ENCODE results near the gene CHD1.

Gene CHD1

DNA sequence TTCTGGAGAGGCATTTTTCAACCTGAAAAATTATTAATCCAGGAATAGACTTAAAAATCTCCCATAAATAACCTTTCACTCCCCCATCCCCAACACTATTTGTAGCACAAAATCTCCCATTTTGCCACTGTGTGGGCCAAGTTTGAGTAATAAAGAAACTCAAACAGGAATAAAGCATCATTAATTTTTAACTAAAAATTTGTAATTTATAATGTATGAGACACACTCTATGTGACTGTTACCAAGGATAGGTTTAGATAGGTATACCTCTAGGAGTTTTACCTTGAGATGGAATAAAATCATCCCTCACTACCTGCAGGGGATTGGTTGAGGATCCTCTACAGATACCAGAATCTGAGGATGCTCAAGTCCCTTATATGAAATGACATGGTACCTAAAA lies 30.1 kb downstream of the CHD1 start:
- DNase-seq = no peak

DNA sequence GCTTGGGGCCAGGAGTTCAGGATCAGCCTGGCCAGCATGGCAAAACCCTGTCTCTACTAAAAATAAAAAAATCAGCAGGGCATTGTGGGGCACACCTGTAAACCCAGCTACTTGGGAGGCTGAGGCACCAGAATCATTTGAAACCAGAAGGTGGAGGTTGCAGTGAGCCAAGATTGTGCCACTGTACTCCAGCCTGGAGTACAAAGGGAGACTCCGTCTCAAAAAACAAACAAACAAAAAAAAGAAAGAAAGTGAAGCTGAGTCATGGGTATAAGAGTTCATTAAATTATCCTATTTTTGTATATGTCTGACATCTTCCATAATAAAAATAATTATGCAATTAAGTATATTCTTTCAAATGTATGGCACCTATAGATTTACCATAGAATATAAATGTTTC lies 37.2 kb downstream of the CHD1 start:
- no peak for DNase-seq

DNA sequence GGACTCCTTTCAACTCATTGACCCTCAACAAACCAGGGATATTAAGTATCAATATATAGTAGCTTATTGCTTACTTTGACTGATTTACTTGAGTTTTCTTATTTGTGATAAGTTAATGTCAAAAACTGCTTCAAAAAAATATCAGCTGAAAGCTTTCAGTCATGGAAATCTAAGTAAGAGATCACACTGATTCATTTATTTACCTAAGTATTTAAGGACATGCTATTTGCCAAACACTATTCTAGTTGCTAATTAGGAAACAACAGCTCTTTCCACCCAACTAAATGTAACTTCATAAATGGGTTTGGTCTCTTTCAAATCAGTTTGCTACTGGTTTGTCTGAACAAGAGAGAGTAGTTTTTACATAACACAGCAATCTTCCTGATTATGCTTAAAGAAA lies 48.2 kb downstream of the CHD1 start:
- no peak for DNase-seq

DNA sequence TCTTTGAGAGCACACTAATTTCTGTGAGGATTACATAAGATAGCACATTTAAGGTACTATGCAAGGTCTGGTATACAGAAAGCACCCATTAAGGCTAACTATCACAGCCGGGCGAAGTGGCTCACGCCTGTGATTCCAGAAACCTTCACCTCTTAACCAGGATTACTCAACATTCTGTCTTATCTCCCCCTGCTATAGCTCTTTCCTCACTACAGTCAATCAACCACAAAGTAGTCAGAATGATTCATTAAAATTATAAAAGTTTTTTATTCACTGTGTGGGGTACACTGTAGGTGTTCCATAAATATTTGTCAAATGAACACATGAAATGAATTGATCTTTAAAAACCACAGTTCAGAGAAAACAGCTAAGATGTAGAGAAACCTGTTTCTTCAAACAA lies 48.7 kb downstream of the CHD1 start:
- DNase-seq = no peak

DNA sequence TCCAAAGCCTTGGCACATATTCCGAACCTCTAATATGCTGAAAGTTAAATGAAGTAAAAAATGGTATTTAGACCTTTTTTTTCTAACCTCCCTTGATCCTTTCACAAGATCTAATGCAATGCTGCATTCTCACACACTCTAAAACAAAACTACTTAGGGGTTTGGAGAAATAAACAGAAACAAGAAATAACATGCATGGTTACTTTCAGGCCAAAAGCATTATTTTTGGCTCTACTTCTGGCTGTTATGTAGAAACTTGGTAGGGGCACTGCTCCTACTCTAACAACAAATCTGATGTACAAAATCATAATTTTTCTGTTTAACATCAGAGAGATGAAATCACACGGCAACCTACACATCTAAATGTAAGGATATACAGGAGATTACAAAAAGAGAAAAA lies 51.2 kb downstream of the CHD1 start:
- DNase-seq = no peak

DNA sequence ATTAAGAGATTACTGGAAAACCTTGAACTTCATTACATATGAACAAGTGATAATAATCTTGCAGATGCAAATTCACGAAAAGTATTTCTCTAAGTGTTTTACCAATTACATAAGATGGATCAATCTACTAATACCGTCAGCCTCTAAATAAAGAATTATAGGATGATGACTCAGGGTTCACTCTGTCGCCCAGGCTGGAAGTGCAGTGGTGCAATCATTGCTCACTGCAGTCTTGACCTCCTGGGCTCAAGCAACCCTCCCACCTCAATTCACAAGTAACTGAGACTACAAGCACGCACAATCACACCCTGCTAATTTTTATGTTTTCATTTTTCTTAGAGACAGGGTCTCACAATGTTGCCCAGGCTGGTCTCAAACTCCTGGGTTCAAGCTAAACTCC lies 56.1 kb downstream of the CHD1 start:
- no peak for DNase-seq

DNA sequence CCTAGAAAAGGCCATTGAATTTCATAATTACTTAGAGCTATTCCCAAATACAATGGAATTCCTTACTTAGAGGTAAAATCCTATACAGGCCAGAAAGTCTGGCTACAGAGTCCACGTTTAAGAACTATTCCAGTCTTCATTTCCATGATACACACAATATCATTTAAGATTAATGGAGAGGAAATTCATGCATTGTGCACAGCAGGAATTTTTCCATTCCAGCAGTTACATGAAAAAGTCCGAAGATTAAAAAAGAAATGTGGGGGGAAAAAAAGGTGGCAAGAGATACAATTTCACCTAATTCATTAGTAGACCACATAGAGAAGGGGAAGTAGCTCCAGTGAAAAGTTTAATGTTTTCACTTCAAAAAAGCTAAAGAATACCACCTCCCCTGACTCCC lies 63.1 kb downstream of the CHD1 start:
- DNase-seq = no peak

DNA sequence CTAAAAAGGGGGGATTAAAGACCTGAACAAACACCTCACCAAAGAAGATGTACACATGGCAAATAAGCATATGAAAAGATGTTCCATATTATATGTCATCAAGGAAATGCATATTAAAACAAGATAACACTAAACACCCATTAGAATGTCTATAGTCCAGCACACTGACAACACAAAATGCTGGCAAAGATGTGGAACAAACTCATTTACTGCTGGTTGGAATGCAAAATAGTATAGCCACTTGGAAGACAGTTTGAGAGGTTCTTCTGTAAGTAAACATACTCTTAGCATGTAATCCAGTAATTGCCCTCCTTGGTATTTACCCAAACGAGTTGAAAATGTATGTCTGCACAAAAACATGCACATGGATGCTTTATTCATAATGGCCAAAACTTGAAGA lies 81.8 kb downstream of the CHD1 start:
- DNase-seq = no peak

DNA sequence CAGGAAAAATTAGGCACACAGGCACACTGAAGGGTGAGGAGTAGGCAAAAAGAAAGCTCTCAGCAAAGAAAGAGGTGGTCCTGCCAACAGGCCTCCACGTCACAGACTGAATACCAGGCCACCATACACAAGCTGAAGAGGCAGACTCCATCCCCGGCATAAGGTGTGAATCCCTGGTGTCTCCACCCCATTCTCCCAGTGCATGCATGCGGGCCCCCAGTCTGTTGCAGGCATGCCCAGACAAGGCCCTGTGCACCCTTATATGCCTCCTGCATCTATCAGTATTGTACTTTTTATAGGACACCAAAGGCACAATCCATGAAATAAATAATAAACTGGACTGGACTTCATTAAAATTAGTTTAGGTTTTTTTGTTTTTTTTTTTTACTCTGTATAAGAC lies 82.3 kb downstream of the CHD1 start:
- DNase-seq = no peak

DNA sequence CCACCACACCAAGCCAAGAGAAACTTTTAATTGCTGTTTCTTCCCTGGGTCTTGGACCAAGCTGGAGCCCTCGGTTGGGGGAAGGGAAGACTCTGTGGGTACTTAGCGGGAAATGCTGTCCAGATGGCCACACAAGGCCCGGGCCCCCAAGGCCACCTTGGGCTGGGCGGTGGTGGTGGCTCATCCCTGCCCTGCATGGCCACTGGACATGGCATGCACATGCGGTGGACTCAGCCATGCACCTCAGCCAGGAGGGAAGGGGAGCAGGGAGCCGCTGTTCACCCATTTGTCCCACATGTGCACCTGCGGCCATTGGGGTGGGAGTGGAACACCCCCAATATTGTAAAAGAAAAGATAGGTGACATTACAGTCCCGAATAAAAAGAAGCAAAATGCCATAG lies 82.9 kb downstream of the CHD1 start:
- DNase-seq = no peak

DNA sequence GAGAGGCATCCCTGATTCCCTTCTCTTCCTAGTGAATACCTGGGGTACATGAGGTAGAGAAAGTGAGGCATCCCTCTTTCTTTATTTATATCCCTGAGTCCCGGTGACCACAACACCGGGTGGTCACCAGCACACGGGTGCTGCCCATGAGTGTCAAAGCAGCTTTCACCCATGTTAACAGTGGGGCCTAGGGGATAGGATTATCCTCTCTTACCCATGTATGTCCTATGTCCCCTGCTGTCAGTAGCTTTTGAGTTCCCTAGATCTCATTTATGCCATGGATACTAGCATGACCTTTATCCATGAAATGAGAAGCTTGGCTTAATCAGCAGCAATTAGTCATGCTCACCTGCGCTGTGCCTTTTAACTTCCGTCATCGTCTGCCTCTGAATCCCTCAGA lies 83.9 kb downstream of the CHD1 start:
- no peak for DNase-seq

DNA sequence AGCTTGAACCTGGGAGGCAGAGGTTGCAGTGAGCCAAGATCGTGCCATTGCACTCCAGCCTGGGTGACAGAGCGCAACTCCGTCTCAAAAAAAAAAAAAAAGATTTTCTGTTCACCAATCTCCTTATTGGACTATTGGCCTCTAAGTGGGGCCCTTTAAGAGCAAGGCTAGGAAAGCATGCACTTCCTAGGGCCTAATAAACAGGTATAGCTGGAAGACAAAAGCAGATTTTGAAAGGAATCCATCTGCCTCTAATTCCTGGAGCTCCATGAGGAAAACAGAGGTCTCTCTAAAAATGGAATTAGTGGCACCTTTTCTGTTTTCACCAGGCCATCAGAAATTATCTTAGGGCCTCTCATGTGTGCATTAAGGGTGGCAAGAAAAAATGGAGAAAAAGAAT lies 85.3 kb downstream of the CHD1 start:
- no peak for DNase-seq

DNA sequence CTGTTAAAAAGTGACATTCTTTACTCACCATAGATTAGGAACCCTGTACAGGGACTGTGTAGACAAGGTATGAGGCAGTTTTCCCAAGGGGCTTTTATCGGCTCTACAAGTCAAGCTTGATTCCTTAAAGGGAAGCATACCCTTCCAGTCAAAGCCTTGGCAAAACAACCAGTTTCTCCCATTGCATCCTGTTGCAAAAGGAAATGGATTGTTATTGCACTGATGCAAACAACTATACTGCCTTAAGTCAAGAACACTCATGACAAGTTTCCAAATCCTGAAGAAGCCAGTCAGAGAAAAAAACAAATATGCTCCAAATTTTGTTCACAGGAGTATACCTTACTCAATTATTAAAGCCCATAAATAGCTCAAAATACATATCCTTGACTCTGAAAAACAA lies 87.9 kb downstream of the CHD1 start:
- no peak for DNase-seq

DNA sequence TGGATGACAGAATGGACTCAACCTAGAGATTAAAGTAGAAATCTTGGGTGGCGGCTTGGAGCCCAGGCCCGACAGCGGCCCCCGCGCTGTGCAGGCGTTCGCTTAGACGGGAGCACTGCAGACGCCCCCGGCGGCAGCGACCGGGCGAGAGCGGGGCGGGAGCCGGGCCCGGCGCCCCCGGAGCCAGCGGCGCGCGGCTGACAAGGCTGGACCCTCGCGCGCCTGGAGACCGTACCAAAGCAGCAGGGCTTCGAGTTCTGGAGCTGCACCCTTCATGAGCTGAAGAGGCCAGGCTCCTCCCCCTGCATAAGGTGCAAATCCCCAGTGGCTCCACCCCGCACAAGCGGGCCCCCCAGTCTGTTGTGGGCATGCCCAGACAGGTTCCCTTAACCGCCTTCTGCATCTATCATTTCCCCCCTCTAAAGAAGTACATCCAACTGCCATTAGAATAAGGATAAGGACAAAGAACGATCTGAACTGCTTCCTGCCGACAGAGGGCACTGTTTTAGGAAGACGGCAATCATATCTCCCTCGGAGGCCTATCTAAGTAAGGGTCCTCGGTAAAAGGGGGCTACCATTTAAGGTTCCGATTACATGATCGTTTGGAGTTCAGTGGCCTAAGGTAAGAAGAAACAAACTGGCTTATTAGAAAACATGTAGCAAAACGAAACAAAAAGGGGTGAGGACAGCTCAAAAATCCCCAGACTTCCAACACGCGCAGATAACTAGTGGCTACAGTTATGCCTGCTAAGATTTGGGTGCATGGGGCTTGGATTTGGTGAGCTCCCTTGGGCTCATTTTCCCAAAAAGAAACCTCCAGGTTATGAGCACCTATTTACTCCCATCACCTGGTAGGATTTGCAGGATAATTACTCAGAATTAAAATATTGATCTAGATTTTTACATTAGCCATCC lies 89.1 kb downstream of the CHD1 start:
- no peak for DNase-seq

DNA sequence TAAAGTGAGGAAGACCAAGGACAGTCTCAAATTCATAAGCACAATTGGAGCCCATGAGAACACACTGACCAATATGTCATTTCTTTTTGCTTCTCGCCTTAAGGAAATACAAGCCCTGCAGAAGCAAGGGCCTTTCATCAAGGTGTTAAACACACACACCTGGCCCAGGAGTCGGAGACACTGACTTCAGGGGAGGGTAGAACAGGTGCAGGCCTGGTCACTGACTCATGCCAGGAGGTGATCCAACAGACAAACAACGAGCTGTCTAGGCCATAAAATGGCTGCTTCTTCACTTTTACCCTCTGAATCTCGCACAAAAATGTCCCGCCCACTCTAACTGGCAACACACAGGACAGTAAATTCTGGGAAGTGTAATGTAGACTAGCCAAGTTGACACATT lies 92.6 kb downstream of the CHD1 start:
- DNase-seq = no peak

DNA sequence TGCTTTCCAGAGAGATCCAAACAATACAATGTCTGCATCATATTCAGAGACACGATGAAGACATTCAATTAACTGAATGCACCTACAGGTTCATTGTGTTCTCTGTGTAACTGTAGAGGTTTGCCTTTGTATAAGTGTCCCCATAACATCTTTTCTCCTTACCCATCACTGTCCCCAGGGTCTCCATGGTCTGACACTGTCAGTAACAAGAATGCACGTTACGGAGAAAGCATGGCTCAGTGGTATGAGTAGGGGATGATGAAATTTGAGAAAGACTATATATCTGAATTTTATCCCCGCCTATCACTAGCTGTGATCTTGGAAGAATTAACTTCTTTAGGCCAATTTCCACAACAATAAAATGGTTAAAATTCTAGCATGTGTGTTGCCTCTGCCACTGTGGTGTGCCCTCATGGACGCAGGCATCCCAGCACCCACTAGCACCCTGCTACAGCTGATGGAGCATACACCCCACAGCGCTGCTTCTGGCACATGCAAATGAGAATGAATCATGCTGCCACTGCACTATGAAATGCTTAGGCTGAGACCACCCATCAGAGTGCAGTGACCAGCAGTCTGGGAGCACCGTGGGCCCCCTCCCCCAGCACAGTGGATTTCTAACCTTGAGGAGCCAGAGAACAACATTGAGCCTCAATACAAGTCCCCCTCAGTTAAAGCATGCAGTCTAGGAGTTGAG lies 101.1 kb downstream of the CHD1 start:
- DNase-seq = no peak

DNA sequence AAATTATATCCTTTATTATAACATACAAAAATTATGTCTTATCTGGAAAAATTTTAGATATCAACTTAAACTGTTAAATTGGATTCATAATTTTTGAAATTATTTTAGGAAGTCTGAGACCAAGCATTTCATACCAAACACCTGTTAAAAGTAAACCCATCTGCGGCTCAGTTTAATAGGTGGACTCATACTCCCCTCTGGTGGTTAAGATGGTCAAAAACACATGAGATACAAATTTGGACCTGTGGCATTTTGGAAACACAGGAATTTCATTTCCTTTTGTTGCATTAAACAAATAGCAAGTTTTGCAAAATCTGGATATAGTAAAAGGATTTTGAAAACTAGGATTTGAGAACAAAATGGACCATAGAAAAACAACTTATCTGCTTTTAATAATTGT lies 101.6 kb downstream of the CHD1 start:
- DNase-seq = no peak

DNA sequence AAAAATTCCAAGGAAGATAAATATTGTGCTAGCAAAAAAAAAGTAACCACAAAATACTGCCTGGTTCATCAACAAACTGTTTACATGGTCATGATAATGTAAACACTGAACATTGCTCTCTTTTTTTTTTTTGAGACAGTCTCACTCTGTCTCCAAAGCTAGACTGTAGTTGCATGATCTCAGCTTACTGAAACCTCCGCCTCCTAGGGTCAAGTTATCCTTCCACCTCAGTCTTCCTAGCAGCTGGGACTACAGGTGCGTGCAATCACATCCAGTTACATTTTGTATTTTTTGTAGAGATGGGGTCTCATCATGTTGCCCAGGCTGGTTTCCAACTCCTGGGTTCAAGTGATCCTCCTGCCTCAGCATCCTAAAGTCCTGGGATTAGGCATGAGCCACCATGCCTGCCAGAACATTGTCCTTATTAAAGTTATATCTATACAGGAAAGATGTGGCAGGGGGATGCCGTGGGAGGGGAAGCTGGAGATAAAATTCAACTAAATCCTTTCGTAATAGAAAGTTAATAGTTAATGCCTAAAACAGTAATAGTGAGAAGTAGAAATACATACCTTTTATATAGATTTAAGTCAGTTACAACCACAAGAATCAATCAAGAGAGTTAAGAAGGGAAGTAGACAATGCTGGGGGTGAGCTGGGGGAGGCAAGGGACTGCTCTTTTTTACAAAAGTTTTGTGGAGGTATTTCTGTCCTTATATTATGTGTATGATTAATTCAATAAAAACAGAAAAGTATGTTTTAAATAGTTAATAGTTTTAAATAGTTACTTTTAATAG lies 103.0 kb downstream of the CHD1 start:
- no peak for DNase-seq

DNA sequence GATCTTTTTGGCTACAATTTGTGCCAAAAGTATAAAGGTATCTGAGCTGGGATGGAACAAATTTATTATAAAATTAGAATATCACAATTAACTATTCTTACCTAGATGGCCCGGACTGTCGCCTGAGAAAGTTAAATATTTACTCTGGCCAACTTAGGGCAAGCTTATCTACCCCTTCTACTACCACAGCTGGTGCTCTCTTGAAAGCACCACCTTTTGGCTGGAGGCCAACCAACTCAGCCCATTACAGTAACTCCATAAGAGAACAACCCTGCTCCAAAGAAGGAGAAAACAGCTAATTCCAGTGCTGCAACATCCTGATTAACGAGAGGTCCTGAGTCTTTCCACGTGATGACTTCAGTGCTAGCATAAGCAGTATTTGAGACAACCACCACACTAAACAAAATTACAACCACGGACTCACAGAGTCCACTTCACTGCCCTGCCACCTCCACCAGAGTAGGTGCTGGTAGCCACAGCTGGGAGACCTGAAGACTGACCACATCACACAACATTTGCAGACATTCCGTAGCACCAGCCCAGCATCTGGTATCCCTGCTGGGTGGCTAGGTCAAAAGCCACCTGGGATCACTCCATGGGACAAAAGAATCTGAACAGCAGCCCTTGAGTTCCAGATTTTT lies 112.1 kb downstream of the CHD1 start:
- no peak for DNase-seq

DNA sequence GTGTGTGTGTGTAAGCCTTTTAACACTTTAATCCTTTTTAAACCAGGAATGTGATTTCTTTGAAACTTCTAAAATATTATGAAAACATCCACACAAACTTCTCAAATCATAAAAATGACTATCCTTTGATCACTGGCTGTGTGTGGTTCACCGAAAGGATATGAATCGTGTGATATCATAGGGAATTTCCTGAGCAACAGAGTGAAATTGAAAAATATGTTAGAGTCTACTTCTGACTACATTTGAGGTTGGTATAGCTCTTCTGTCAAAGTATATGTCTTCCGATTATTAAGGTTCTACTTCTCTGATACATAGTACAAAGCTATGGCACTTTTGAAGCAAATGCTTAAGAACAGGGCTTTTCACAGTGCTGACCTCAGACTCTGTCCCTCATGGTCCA lies 115.1 kb downstream of the CHD1 start:
- DNase-seq = no peak

DNA sequence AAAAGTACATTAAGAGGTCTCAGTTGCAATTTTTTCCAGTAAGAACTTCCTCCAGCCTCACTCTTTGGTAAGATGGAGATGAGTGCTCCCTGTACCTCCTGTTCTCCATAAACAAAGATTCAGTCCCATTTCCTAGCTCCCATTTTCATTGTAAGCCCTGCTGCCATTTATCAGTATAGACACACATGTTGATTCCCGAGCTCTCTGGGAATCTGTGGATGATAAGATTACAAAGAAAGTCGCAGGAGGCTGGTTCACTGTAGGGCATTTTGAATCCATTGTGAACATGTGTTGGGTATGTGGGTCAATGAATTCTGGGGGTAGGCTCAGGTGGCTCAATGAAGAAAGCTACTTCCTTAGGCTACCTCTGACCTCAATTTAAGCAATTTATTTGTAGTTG lies 118.6 kb downstream of the CHD1 start:
- no peak for DNase-seq

DNA sequence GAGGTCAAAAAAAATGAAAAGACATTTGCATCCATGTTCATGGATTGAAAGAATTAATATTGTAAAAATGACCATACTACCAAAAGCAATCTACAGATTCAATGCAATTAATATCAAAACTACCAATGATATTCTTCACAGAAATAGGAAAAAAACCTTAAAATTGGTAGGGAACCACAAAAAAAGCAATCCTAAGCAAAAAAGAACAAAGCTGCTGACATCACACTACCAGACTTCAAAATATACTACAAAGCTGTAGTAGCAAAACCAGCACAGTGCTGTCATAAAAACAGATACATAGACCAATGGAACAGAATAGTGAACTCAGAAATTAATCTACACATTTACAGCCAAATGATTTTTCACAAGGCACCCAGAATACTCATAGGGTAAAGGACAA lies 121.0 kb downstream of the CHD1 start:
- DNase-seq = no peak

DNA sequence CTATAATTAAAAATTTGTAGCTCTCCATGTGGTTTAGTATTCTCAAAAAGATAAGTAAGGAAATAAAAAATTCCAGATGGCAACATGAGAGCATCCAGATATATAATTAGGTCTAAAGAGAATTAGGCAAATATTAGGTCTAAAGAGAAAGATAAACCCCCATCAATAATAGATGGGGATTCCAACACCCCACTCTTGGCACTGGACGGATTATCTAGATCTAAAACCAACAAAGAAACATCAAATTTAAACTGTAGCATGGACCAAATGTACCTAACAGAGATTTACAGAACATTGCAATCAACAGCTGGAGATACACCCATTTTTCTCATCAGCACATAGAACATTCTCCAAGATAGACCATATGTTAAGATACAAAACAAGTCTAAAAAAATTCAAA lies 123.7 kb downstream of the CHD1 start:
- DNase-seq = no peak
